Tibial nerve (tissue), 4 donors: ENCODE results near the gene RALGAPB.

Experiments
- CTCF ChIP-seq, 5 experiments: fragments of 200-600 bp in 3 of 5; fragments of 450-650 bp in 2 of 5; sonication (generic) in 3 of 5; IDR thresholded peaks; one replicate each; pipeline ENCODE4 v1.5.1; 2016 to 2019; ENCODE audit warnings: antibody characterized with exemption in 5 of 5, mild to moderate bottlenecking in 3 of 5, moderate library complexity in 2 of 5
- EP300 ChIP-seq, 2 donors: sonication (generic); formaldehyde crosslinking; IDR thresholded peaks; one replicate each; pipeline ENCODE4 v1.6.1; 2017; ENCODE audit warnings: antibody characterized with exemption in 2 of 2, mild to moderate bottlenecking in 1 of 2

GRCh38 chr20:38537176-38537575 is 64.5 kb downstream of the RALGAPB start:
- no peak for TF ChIP-seq CTCF (IDR thresholded peaks at IDR 0.05)
- no peak for TF ChIP-seq EP300 (IDR thresholded peaks at IDR 0.05)
